GM21723 (cell line): ENCODE data around the gene DLG1.
A peak's percentile ranks its signal among the peaks of the same experiment; 100 is the strongest.

Experiments used
- ATAC-seq: cut with Tn5 transposase; IDR thresholded peaks from one replicate; pipeline ENCODE4 v1.9.1; 2021; ENCODE audit warnings: mild to moderate bottlenecking, moderate library complexity; ENCODE audit not compliant: unreplicated experiment

The DLG1 gene

DNA sequence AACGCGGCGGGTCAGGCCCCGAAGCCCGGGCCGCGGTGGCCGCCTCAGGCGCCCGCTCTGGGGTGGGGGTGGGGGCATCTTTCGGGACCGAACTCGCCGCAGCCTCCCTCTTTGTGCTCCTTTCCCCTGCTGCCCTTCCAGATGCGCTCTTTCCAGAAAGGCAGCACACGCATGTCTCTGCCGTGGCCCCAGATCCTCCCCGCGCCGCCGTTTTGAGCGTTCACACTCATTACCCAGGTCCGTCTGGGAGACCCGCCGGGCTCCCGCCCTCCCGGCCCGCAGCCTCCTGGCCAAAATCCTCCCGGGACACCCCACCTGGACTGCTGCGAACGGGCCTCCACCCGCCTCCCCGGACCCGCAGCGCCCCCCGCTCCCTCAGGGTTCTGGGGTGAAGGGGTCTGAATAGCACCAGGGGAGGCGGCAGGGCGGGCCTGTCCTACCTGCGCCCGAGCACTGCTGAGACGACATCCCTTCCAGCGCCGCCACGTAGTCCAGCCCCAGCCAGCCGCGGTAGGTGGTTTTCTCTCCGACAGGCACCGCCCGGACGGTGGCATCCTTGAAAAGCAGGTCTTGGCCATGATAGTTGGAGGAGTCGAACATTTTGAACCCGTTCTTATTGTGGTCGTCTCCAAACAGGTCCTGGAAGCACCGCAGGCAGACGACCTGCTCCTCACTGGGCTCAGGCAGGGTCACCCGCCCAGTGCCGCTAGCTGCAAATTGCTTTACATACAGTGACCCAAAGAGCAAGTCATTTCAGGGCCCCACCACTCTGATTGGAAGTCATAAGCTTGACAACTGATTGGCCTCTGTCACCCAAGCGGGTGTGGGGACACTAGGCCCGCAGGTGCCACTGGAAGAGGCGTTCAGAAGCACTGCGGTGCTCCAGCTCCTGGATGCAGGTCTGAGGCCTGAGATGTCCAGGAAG lies 294.7 kb downstream of the DLG1 start:
- no peak for ATAC-seq

DNA sequence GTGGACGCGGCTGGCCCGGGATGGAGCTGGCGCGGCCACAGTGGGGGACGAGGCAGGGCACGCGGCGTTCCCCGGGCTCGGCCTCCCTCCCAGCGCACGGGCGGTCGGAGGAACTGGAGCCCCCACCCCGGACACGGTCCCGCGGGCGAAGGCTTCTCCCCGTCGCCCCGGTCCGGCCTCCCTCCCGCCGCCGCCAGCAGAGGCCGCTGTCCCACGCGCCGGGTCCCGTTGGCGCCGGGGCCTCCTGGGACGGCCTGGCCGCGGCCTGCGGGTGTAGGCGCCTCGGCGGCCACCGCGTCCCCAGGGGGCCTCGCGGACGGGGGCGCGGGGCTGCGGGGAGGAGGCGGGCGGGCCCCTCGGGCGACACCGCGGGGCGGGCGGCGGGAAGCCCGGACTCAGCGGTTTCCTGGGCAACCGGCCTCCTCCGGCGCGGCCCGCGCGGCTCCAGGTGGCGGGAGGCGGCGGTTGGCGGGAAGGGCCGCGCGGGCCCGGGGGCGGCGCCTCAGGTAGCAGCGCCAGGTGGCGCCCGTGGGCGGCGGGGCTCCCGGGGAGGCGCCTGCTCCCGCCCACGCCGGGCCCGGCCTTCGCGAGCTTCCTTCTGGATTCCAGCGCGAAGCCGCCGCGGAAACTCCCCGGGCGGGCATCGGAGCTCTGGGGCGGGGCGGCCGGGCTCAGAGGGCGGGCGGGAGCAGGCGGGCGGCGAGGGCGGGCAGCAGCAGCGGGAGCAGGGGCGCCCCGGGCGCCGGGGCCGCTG lies 295.5 kb downstream of the DLG1 start:
- ATAC-seq, result peak; percentile 69

DNA sequence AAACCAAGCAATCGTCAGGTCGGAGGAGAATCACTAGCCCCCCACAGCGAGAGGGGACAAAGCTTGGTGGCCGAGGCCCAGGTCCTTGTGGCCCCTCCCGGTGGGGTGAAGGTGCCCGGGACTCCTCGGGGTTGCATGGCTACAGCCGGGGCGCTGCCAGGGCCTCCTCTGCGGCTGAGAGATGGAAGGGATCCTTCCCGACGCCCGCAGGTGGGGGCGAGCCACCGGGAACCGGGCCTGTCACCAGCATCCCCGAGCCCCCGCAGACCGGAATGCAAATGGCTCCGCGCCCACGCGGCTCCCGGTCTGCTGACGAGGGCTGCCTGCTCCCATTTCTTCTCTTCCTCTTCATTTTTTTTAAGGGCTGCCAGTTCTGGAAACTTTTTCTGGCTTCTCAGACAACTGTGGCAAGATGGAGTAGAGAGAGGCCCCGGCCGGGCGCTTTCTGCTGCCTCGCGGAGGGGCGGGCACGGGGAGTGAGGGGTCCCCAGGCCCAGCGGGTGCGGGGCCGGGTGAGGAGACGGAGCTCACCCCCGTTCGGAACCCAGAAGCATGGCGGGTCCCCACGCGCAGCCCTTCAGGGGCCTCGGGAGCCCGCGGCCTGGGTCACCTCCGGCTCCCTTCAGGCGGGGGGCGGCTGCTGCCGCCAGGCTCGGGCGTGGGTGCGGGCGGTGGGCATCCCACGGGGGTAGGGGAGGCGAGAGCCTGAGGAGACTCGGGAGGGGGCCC lies 296.3 kb downstream of the DLG1 start:
- ATAC-seq, result peak; percentile 23

DNA sequence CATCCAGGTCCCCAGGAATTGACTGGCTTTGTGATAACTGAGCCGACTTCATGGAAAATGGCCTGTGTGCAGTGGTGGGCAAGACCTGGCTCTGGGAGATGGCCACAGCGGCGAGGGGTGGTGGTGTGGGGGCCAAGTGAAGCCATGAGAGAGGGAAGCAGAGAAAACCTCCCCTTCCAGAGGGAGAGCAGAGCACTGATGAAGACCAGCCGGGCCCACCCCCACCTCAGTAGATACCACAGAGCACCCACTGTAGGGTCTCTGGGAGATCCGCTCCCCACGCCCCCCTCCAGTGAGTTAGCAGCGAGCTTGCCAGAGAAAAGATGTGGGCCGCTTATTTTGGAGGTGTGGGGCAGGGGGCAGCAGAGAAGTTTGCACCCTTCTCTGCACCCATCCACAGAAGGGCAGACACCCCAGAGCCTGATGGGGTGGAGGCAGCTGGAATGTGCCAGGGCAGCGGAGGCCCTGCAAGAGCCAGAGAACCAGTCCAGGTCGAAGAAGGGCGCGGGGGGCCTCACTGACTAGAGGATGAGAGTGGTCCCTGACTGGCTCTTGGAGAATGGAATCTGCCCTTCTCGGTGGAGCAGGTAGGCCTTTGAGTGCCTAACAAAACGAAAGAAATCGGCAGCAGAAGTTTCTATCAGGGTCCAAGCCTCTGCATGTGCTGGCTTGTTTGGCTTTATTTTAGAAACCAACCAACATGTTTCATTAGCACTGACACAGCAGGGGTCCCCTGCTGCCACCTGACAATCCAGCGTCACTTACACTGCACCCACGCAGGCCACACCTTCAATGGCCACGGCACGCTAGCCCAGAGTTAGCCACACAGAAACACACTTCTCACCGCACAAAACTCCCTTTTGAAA lies 297.1 kb downstream of the DLG1 start:
- ATAC-seq, result no peak

DNA sequence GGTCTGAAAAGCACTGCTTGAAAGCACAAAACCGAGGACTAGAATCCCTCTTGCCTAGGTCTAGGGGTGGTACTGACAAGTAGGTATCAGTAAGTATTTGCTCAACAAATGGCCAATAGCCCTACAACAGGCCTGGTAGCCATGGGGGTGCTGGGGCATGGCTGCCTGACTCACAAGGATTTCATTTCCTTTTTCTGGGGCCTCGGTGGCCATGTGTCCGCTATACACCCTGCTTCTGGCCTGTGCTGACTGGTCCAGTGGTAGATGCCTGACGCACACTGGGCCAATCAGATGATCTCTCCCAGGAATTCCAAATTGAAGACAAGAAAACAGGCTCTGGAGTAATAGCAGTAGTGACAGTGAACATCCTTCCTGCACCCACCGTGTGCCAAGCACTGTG lies 298.2 kb downstream of the DLG1 start:
- ATAC-seq, result no peak

DNA sequence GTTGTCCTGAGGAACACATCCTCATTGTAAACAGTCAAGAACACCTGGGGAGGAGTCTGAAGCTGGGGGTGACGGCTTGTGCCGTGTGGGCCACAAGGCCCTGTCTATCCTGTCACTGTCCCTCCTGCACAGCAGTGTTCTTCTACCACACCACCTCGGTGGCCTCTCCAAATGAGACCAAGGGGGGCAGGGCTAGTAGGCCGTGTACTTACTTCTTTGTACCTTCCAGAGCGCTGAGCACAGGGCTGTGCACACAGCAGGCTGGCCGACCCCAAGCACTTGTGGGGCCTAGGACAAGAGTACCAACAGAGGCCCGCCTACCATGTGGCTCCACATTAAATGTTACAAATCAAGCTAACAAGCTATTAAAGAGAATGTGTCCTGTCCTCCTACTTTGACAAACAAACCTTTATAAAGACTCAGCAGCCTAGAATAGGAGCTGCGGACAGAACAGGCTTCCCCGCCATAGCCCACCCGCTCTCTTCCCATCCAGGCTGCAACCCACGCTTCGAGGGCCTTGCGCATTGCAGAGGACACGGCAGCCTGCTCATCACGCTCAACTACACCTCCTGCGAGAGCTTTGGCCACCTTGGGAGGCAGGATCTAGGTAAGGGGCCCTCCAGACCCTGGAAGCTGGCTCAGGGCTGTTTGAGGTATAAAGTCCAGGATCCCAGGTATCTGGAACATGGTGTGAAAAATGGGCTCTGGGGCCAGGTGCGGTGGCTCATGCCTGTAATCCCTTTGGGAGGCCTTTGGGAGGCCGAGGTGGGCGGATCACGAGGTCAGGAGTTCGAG lies 299.2 kb downstream of the DLG1 start:
- ATAC-seq, result no peak

DNA sequence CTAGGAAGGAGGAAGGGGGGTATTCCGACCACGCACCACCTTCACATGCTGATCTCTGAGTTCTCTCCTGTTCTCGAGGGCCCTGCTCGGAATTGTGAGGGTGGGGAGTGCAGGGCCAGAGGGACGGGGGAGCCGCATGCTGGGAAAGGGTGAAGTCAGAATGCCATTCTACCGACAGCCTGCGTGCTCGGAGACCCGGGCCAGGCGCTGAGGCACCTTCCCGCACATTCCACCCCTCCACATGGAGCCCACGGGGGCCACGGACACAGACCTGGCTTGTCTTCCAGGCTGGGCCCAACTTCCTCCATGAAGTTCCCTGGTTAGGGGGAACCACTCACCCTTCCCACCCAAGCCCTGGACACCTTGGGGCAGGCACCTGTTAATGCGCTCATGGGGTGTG lies 301.1 kb downstream of the DLG1 start:
- no peak for ATAC-seq

DNA sequence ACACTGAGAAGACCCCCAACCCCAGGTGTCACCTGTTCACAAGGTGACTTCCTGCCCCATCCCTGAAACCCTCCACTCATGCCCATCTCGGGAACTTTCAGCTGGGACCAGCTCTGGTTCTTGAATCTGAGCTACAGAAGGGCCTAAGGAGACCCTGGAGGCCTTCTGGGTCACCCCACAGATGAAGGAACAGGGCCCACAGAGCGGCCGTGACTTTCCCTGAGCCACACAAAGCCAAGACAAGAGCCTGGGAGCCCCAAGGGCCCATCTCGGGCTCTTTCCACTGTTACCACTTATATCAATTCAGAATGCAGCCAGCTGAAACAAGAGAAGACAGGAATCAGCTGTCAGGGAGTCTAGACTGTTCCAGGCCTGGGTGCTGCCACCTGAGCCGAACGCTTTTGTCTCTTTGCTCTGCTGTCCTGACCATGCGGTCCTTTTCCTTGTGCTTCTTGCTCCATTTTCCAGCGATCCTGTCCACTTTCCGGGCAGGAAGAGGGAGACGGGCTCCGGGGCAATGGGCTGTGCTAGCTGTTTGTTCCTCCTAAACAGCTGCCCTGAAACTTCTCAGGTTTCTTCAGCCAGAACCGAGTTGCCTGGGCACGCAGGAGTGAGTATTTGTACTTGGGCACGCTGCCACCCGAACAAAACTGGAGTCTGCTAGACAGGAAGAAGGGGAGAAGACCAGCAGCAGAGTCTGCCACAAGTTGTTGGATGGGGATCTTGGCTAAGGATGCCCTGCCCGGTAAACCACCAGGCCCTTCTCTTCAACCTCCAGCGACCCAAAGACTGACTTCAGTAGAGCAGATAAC lies 301.8 kb downstream of the DLG1 start:
- ATAC-seq, result no peak

DNA sequence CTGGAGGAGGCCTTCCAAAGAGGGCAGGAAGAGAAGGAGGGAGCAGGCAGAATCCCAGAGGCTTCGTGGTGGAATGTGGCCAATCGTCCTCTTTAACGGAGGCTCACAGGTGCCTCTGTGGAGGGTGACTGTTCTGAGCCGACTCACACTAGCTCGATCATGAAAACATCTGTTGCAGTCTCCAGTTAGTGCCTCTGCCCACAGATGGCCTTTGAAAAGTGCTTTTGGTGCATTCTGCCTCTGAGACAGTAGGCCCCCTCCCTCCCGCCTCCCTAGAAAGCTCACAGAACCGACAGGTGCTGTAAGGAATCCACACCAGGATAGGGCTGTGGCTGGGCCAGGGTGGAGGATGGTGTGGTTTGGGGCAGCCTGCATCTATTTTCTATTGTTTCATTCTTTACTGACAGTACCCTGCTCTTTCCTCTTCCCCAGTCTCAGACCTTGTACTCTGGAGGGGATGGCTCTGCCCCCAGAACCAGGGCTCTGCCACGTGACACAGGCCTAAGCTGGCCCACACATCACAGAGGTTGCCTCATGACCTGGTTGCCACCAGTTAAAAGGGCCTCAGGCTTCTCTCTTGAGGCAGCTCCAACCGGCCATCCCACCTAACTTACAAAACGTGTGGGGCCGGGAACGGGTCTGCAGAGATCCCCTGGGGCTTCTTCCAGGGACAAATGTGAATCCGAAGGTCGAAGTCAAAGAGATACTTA lies 302.6 kb downstream of the DLG1 start:
- no peak for ATAC-seq

DNA sequence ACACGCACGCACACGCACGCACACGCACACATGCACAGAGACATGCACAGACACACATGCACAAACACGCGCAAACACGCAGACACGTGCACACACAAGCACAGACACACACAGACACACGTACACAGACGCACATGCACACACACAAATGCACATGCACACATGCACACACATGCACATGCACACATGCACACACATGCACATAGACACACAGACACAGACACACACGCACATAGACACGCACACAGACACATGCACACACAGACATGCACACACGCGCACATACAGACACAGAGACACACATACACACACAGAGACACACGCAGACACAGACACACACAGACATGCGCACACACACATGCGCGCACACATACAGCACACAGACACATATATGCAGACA lies 303.4 kb downstream of the DLG1 start:
- ATAC-seq, result no peak

DNA sequence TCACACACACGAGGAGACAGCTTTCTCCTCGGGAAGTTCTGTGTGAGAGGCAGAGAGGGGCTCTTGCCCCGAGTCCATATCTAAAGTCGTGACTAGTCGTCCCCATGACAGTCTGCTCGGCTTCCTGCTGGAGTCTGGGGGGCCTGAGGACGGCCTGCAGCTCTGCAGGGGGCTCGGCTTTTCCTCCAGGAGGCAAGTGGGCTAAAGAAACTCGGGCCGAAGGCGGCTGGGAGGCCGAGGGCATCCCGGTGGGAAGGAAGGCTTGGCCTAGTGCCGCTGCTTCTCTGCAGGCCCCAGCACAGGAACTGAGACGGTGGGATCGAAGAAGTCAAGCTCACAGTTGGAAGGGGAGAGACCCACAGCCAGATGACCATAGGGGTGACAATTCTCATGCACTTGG lies 304.4 kb downstream of the DLG1 start:
- no peak for ATAC-seq
